Retinal pigment epithelial cell (primary cell): ENCODE results near the gene MAU2.
"Not testable (repeated sequence)": the region's sequence is repeated elsewhere in the genome, so short reads cannot be mapped to it uniquely, and the experiment has no call there.

Source experiments
- DNase-seq: peaks from one replicate; pipeline ENCODE4 v3.0.0-alpha.2; 2010; ENCODE audit warnings: low read depth
- H3K4me3 ChIP-seq: 2 replicates; pipeline ENCODE4 v1.5.1; 2011; ENCODE audit warnings: mild to moderate bottlenecking, low read length, control low read depth, moderate library complexity
- CTCF ChIP-seq: conservative IDR thresholded peaks from 2 replicates; pipeline ENCODE4 v1.5.1; 2011; ENCODE audit warnings: low read depth, low read length, control low read depth, inconsistent platforms

The MAU2 gene

GRCh38 chr19:19384486-19384885 is 63.9 kb downstream of the MAU2 start:
- H3K4me3 ChIP-seq: peak overlapping the region; percentile 44

GRCh38 chr19:19385131-19385895 is 64.7 kb downstream of the MAU2 start:
- H3K4me3 ChIP-seq: peak overlapping the region; percentile 68
- no peak for TF ChIP-seq CTCF
- DNase-seq: peak; percentile 99

More at GRCh38 chr19:19384486-19384885, 63.9 kb downstream of the MAU2 start:
- no peak for DNase-seq
- no peak for TF ChIP-seq CTCF

GRCh38 chr19:19385896-19386869 is 65.6 kb downstream of the MAU2 start:
- TF ChIP-seq CTCF: peak; percentile 36
- H3K4me3 ChIP-seq: peak overlapping the region; percentile 68
- no peak for DNase-seq

- DNase-seq: no peak
- no peak for TF ChIP-seq CTCF
- peak overlapping the region; percentile 68 for H3K4me3 ChIP-seq
Measured at GRCh38 chr19:19387108-19387507, 66.5 kb downstream of the MAU2 start.

DNA sequence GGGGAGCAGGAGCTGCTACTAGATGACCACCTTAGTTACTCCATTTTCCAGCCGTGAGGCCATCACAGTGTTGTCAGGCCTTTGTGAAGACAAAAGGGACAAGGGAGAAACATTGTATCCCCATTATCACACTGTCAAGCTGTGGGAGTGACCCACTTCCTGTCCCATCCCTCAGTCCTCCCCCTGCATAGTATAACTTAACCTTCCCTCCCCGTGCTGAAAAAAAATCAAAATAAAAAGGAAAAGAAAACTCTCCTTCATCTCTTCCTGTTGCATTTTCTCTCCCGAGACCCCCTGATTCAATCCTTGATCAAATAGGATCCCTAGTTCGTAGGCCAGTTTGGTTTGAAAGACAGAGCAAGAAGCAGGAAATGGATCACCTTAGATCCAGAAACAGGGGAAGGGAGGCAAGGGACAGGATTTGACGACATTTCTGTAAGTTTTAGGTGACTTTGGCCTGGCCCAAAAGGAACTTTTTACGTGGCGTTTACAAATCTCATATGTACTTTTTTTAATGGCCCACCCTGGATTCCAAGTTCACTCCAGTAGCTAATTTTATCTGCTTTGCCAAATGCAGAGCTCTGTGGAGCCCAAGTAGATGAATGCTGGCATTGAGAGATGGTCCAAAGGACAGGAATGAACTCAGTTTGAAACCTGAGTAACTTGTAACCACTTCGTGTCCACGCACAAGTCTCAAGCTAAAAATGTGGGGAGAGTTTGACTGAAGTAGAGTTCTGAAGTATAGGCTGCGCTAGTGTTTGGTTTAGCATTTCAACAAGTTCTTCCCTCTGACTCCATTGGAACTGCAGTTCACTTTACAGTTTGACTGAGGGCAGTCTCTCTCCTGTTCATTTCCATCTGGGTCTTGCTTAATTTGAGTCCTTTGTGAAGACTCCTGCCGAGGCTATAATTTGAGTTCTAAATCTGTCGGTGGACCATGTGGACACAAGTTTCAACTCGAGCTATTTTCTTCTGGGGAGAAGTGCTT is 68.2 kb downstream of the MAU2 start:
- no peak for TF ChIP-seq CTCF
- H3K4me3 ChIP-seq: no peak overlapping the region
- DNase-seq: no peak

- not testable (repeated sequence) for H3K4me3 ChIP-seq
Measured at GRCh38 chr19:19389683-19390082, 69.1 kb downstream of the MAU2 start.

GRCh38 chr19:19394333-19394732 is 73.7 kb downstream of the MAU2 start:
- H3K4me3 ChIP-seq: not testable (repeated sequence)

More at GRCh38 chr19:19389683-19390082, 69.1 kb downstream of the MAU2 start:
- DNase-seq: not testable (repeated sequence)

More at GRCh38 chr19:19394333-19394732, 73.7 kb downstream of the MAU2 start:
- not testable (repeated sequence) for DNase-seq
